GM23338 (cell line): Measurements from ENCODE around the gene KCNMA1. TPM values are rescaled to one million over a fixed set of nuclear protein-coding genes. Genes with fewer than 3 reads are reported as not detected.

Source experiments
- ATAC-seq: fragments of 200-7000 bp; cut with Tn5 transposase; 3 replicates; pipeline ENCODE4 v1.9.1; 2020
- DNase-seq: peaks from one replicate; pipeline ENCODE4 v3.0.0-alpha.2; 2015; ENCODE audit warnings: low spot score
- H2AFZ ChIP-seq: fragments of 200-600 bp; sonication (generic); 2 replicates; pipeline ENCODE4 v1.8.0; 2016; ENCODE audit warnings: antibody characterized with exemption, mild to moderate bottlenecking, moderate library complexity
- H3F3A ChIP-seq: fragments of 200-600 bp; sonication (generic); replicated peaks from 2 replicates; pipeline ENCODE4 v1.8.0; 2017; ENCODE audit warnings: antibody characterized with exemption, mixed run types, low read depth
- H3K27ac ChIP-seq: fragments of 200-600 bp; sonication (generic); 2 replicates; pipeline ENCODE4 v1.6.1; 2016; ENCODE audit warnings: low read depth
- H3K27me3 ChIP-seq: fragments of 200-600 bp; sonication (generic); 2 replicates; pipeline ENCODE4 v1.8.0; 2016; ENCODE audit warnings: mild to moderate bottlenecking, mixed run types, moderate library complexity; ENCODE audit not compliant: insufficient read depth
- H3K36me3 ChIP-seq: fragments of 200-600 bp; sonication (generic); 2 replicates; pipeline ENCODE4 v1.8.0; 2016; ENCODE audit warnings: mild to moderate bottlenecking; ENCODE audit not compliant: insufficient read depth
- H3K4me1 ChIP-seq: fragments of 200-600 bp; sonication (generic); 2 replicates; pipeline ENCODE4 v1.8.0; 2016; ENCODE audit warnings: mild to moderate bottlenecking, moderate library complexity; ENCODE audit not compliant: insufficient read depth
- H3K4me2 ChIP-seq: fragments of 200-600 bp; sonication (generic); 2 replicates; pipeline ENCODE4 v1.7.1; 2017; ENCODE audit warnings: mixed run types
- H3K4me3 ChIP-seq: fragments of 200-600 bp; sonication (generic); 2 replicates; pipeline ENCODE4 v1.6.1; 2016; ENCODE audit warnings: mixed run types
- H3K79me2 ChIP-seq: fragments of 200-600 bp; sonication (generic); replicated peaks from 2 replicates; pipeline ENCODE4 v1.8.0; 2017; ENCODE audit warnings: mild to moderate bottlenecking; ENCODE audit not compliant: insufficient read depth
- H3K9me2 ChIP-seq: fragments of 200-600 bp; sonication (generic); 2 replicates; pipeline ENCODE4 v1.8.0; 2017; ENCODE audit not compliant: insufficient read depth
- H4K20me1 ChIP-seq: fragments of 200-600 bp; sonication (generic); replicated peaks from 2 replicates; pipeline ENCODE4 v1.8.0; 2017; ENCODE audit warnings: mild to moderate bottlenecking; ENCODE audit not compliant: insufficient read depth
- H3K27ac Mint-ChIP-seq: 2 replicates; pipeline ENCODE4 v1.8.0; 2020; ENCODE audit warnings: inconsistent platforms, mild to moderate bottlenecking, moderate library complexity, mixed read lengths
- H3K27me3 Mint-ChIP-seq: 3 replicates; pipeline ENCODE4 v1.8.0; 2022; ENCODE audit warnings: low read depth, mild to moderate bottlenecking, moderate library complexity, mixed read lengths, inconsistent platforms; ENCODE audit not compliant: insufficient read depth, poor library complexity
- H3K36me3 Mint-ChIP-seq: 3 replicates; pipeline ENCODE4 v1.8.0; 2021; ENCODE audit warnings: low read depth, mild to moderate bottlenecking, inconsistent platforms, moderate library complexity, mixed read lengths
- H3K4me1 Mint-ChIP-seq: 3 replicates; pipeline ENCODE4 v1.8.0; 2020; ENCODE audit warnings: mild to moderate bottlenecking, inconsistent platforms, mixed read lengths
- H3K4me3 Mint-ChIP-seq: 3 replicates; pipeline ENCODE4 v1.8.0; 2021; ENCODE audit warnings: moderate library complexity, mild to moderate bottlenecking, inconsistent platforms, mixed read lengths
- H3K9me3 Mint-ChIP-seq: 3 replicates; pipeline ENCODE4 v1.8.0; 2020; ENCODE audit warnings: moderate library complexity, mild to moderate bottlenecking, inconsistent platforms, mixed read lengths
- STAT1 ChIP-seq: IDR thresholded peaks from one replicate; pipeline ENCODE4 v1.6.1; 2016; ENCODE audit warnings: antibody characterized with exemption; ENCODE audit not compliant: unreplicated experiment
- ZNF114 ChIP-seq: fragments of 250-450 bp; sonication (Bioruptor Pico); IDR thresholded peaks from 2 replicates; pipeline ENCODE4 v1.5.0; 2020; ENCODE audit warnings: mild to moderate bottlenecking, moderate library complexity
- ZNF462 ChIP-seq: fragments of 250-450 bp; sonication (Bioruptor Pico); IDR thresholded peaks from 2 replicates; pipeline ENCODE4 v1.5.0; 2020; ENCODE audit warnings: mild to moderate bottlenecking, moderate library complexity
- polyA plus RNA-seq: library from polyadenylated mRNA; unstranded; fragments of >200 nt; fragmentation: Nextera tagmentation; extraction: Ambion mirVana; gene quantifications from 2 replicates; pipeline ENCODE4 v1.2.1, GENCODE V29; 2016
- total RNA-seq: library from RNA; depleted of rRNA; stranded (reverse); fragments of >200 nt; shearing (Covaris generic); gene quantifications from 2 replicates; pipeline ENCODE4 v1.2.3, GENCODE V29; 2014
- TF ChIP-seq, protein P1 (sequence below), 2 experiments: fragments of 200-600 bp in 1 of 2; sonication (generic) in 1 of 2; conservative IDR thresholded peaks; 2 replicates each; pipeline versions ENCODE4 v1.5.1 to v1.6.1; 2016 to 2017; ENCODE audit warnings: antibody characterized with exemption in 2 of 2, low read depth in 2 of 2, mild to moderate bottlenecking in 2 of 2, moderate library complexity in 1 of 2

The KCNMA1 gene
- total and polyA plus RNA-seq, 2 experiments from 2014 or later: 8.2 to 9.0 TPM

GRCh38 chr10:77274046-77274795 lies 363.4 kb downstream of the KCNMA1 start:
- Histone ChIP-seq H3K4me1 (no peaks in the 10 kb centered on the region), H4K20me1 (no peaks in the 10 kb centered on the region; the same call in 1 of the 2 replicates), H3K79me2 (no peaks in the 10 kb centered on the region), H3K9me2 (peaks cover 15% of the 10 kb centered on the region; the same call in 1 of the 2 replicates), H3K4me3 (no peak overlapping the region), H3K4me2 (no peak overlapping the region), H3F3A (no peaks in the 10 kb centered on the region), H3K27me3 (no peaks in the 10 kb centered on the region), H2AFZ (no peak overlapping the region), H3K27ac (no peak overlapping the region), H3K36me3 (no peaks in the 10 kb centered on the region)
- Mint-ChIP-seq H3K9me3 (peaks cover 2% of the 10 kb centered on the region; the same call in 2 of the 3 replicates), H3K4me1 (peaks cover 10% of the 10 kb centered on the region; the same call in 2 of the 3 replicates), H3K4me3 (no peak overlapping the region), H3K27ac (no peak overlapping the region), H3K27me3 (peaks cover 6% of the 10 kb centered on the region), H3K36me3 (no peaks in the 10 kb centered on the region)
- TF ChIP-seq ZNF114 (CRISPR knock-in tag) (no peak), STAT1 (no peak)
- TF ChIP-seq, protein P1, sequence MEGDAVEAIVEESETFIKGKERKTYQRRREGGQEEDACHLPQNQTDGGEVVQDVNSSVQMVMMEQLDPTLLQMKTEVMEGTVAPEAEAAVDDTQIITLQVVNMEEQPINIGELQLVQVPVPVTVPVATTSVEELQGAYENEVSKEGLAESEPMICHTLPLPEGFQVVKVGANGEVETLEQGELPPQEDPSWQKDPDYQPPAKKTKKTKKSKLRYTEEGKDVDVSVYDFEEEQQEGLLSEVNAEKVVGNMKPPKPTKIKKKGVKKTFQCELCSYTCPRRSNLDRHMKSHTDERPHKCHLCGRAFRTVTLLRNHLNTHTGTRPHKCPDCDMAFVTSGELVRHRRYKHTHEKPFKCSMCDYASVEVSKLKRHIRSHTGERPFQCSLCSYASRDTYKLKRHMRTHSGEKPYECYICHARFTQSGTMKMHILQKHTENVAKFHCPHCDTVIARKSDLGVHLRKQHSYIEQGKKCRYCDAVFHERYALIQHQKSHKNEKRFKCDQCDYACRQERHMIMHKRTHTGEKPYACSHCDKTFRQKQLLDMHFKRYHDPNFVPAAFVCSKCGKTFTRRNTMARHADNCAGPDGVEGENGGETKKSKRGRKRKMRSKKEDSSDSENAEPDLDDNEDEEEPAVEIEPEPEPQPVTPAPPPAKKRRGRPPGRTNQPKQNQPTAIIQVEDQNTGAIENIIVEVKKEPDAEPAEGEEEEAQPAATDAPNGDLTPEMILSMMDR (conservative IDR thresholded peaks at IDR 0.05; ENCODE audit: low read depth in 2 of 2): no peak
- ATAC-seq (no peak; the same call in 2 of the 3 replicates), DNase-seq (no peak)

DNA sequence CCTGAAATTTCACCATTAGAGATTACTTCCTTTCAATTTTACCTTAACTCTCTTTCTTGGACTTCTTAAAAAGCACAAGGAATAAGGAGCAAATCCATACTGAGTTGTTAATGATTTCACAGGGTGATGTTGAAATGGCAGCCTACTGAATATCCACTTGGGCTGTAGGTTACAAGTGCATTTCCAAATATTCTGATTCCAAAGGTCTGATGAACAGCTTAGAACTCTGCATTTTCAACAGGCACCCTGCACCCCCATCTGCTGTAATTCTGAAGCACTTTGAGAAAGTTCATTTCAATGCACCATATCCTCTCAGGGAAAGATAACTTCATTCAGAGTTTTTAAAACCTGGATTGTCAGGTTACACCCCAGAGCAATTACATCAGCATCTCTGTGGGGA lies 368.4 kb downstream of the KCNMA1 start:
- 0 out of 3 replicates have a peak, but pooled peaks cover 2% of the 10 kb centered on the region for H3K4me1 Mint-ChIP-seq
- H3K27me3 Mint-ChIP-seq: peaks cover 2% of the 10 kb centered on the region
- no peaks in the 10 kb centered on the region for H3K9me3 Mint-ChIP-seq
- DNase-seq (no peak), ATAC-seq (no peak)
- no peaks in the 10 kb centered on the region for H3K36me3 Mint-ChIP-seq
- H3K27ac Mint-ChIP-seq: no peak overlapping the region
- H3K4me1 ChIP-seq: no peaks in the 10 kb centered on the region
- H3K4me2 ChIP-seq: no peak overlapping the region
- H3K36me3 ChIP-seq: no peaks in the 10 kb centered on the region
- no peaks in the 10 kb centered on the region for H3F3A ChIP-seq
- H2AFZ ChIP-seq: no peak overlapping the region
- H4K20me1 ChIP-seq: no peaks in the 10 kb centered on the region; the same call in 1 of the 2 replicates
- no peaks in the 10 kb centered on the region for H3K79me2 ChIP-seq
- H3K27me3 ChIP-seq: no peaks in the 10 kb centered on the region
- TF ChIP-seq ZNF114 (CRISPR knock-in tag): no peak
- no peak for TF ChIP-seq ZNF462 (CRISPR knock-in tag)
- H3K27ac ChIP-seq: no peak overlapping the region
- no peaks in the 10 kb centered on the region for H3K9me2 ChIP-seq
- H3K4me3 Mint-ChIP-seq: no peak overlapping the region
- no peak overlapping the region for H3K4me3 ChIP-seq
